Suprapubic skin (tissue), 4 donors: ENCODE results near the gene PSMG4.

Experiments used
- EP300 ChIP-seq: sonication (generic); formaldehyde crosslinking; IDR thresholded peaks from one replicate; pipeline ENCODE4 v1.6.1; 2017; ENCODE audit warnings: antibody characterized with exemption
- POLR2A ChIP-seq, 2 donors: fragments of 450-650 bp; IDR thresholded peaks; one replicate each; pipeline ENCODE4 v1.6.1; 2017; ENCODE audit warnings: antibody characterized with exemption in 2 of 2, mild to moderate bottlenecking in 2 of 2, moderate library complexity in 2 of 2
- POLR2AphosphoS5 ChIP-seq, 3 donors: sonication (generic); formaldehyde crosslinking; IDR thresholded peaks; one replicate each; pipeline ENCODE4 v1.6.1; 2017; ENCODE audit warnings: antibody characterized with exemption in 3 of 3
- TF ChIP-seq, protein P1 (sequence below), 2 donors: fragments of 200-600 bp in 1 of 2; fragments of 450-650 bp in 1 of 2; sonication (generic) in 1 of 2; IDR thresholded peaks; one replicate each; pipeline ENCODE4 v1.5.1; 2016 to 2019; ENCODE audit warnings: antibody characterized with exemption in 2 of 2, mild to moderate bottlenecking in 1 of 2, moderate library complexity in 1 of 2

DNA sequence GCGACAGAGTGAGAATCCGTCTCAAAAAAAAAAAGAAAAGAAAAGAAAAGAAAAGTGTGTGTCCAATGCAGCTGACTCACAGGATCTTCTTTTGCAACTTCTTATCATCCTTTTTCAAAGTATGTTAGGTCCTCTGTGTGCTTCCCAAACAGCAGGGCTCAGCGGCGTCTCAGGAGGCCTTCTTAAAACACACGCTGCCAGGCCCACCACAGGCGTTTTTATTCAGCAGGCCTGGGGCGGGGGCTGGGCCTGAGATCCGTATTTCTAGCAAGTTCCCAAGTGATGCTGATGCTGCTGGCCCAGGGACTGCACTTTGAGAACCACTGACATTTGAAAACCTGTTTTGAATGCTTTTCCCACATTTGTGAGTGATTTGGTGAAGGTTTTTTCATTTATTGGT lies 57.1 kb downstream of the PSMG4 start:
- TF ChIP-seq, protein P1, sequence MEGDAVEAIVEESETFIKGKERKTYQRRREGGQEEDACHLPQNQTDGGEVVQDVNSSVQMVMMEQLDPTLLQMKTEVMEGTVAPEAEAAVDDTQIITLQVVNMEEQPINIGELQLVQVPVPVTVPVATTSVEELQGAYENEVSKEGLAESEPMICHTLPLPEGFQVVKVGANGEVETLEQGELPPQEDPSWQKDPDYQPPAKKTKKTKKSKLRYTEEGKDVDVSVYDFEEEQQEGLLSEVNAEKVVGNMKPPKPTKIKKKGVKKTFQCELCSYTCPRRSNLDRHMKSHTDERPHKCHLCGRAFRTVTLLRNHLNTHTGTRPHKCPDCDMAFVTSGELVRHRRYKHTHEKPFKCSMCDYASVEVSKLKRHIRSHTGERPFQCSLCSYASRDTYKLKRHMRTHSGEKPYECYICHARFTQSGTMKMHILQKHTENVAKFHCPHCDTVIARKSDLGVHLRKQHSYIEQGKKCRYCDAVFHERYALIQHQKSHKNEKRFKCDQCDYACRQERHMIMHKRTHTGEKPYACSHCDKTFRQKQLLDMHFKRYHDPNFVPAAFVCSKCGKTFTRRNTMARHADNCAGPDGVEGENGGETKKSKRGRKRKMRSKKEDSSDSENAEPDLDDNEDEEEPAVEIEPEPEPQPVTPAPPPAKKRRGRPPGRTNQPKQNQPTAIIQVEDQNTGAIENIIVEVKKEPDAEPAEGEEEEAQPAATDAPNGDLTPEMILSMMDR (IDR thresholded peaks at IDR 0.05) = no peak
- no peak for TF ChIP-seq POLR2A (IDR thresholded peaks at IDR 0.05)
- no peak for TF ChIP-seq POLR2AphosphoS5 (IDR thresholded peaks at IDR 0.05)
- no peak for TF ChIP-seq EP300
